ENCODE results near the gene STOML1. TPM values are rescaled to one million over a fixed set of nuclear protein-coding genes. Genes with fewer than 3 reads are reported as not detected.

Gene STOML1
- total RNA-seq, 1 donor from 2014 or later: 10.6 TPM

DNA sequence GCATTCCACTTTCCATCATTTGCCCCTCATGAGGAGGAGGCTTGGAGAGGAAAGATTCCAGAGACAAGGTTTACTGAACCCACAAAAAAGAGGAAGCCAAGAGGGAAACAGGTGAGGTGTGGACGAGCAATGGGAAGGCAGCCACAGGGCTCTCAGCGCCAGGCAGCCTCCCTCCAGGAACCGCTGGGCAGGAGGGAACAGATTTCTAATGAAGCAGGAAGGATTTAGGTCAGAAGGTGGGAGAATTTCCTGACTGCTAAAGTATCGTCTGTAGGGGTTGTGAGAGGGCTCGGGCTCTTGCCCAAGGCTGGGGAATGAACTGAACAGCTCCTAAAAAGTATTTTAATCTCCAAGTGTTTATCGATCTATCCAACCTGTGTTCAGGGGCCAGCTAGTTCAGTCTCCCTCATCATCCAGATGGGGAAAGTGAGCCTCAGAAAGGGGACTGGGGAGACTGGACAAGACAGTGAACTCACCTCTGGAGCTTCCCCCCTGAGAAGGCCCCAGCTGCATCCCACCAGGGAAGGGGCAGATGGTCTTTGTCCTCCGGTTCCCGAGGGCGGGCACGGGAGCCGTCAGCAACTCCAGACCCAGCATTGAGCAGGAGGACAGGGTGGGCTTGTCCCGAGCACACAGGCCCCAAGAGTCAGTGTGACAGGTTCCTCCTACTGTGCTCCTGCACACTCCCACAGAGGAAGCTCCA, 55.4 kb downstream of the STOML1 start:
- ATAC-seq (ENCODE audit: low read depth) (no peak), DNase-seq (no peak)
- Mint-ChIP-seq H3K4me3 (no peak overlapping the region), H3K27ac (no peak overlapping the region), H3K9me3 (no peaks in the 10 kb centered on the region), H3K4me1 (peaks cover under 1% of the 10 kb centered on the region), H3K27me3 (peaks cover 6% of the 10 kb centered on the region), H3K36me3 (ENCODE audit: low read depth) (no peaks in the 10 kb centered on the region)
- ChIA-PET CTCF (interaction anchor here (0.9 kb wide), 1 partner anchor 13 kb away, joined by 3 read pairs; no protein-coding TSS in a partner anchor), POLR2A (no interaction called here)
- intact Hi-C loops (cut with micrococcal nuclease): no loop called here
- TF ChIP-seq, protein P1, sequence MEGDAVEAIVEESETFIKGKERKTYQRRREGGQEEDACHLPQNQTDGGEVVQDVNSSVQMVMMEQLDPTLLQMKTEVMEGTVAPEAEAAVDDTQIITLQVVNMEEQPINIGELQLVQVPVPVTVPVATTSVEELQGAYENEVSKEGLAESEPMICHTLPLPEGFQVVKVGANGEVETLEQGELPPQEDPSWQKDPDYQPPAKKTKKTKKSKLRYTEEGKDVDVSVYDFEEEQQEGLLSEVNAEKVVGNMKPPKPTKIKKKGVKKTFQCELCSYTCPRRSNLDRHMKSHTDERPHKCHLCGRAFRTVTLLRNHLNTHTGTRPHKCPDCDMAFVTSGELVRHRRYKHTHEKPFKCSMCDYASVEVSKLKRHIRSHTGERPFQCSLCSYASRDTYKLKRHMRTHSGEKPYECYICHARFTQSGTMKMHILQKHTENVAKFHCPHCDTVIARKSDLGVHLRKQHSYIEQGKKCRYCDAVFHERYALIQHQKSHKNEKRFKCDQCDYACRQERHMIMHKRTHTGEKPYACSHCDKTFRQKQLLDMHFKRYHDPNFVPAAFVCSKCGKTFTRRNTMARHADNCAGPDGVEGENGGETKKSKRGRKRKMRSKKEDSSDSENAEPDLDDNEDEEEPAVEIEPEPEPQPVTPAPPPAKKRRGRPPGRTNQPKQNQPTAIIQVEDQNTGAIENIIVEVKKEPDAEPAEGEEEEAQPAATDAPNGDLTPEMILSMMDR (IDR thresholded peaks at IDR 0.05): no peak

DNA sequence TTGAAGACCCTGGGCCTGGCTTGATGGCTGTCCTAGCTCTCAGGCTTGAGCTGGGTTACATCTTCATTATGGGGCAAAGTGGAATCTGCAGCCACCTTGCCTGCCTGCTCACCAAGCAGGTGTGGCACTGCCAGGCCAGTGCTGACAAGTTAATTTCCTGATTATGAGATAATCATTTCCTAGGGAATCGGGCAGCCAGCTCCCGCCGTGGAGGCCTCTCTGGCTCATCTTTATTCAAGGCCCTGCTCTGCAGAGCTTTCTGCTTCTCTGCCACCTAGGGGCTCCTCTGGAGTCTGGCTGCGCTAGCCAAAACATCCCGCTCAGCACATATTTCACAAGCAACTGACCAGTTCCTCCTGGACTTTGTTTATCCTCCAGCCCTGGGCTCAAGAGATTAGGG, 55.9 kb downstream of the STOML1 start:
- H3K9me3 Mint-ChIP-seq: no peaks in the 10 kb centered on the region
- no peaks in the 10 kb centered on the region for H3K4me1 Mint-ChIP-seq
- H3K4me3 Mint-ChIP-seq: no peak overlapping the region
- TF ChIP-seq, protein P1 (IDR thresholded peaks at IDR 0.05): no peak
- ATAC-seq (ENCODE audit: low read depth) (no peak), DNase-seq (no peak)
- POLR2A ChIA-PET: no interaction called here
- no peaks in the 10 kb centered on the region for H3K36me3 Mint-ChIP-seq (ENCODE audit: low read depth)
- intact Hi-C loops (cut with micrococcal nuclease): no loop called here
- CTCF ChIA-PET: interaction anchor here (0.9 kb wide), 1 partner anchor 14 kb away, joined by 3 read pairs; no protein-coding TSS in a partner anchor
- H3K27me3 Mint-ChIP-seq: peaks cover 11% of the 10 kb centered on the region
- H3K27ac Mint-ChIP-seq: no peak overlapping the region

DNA sequence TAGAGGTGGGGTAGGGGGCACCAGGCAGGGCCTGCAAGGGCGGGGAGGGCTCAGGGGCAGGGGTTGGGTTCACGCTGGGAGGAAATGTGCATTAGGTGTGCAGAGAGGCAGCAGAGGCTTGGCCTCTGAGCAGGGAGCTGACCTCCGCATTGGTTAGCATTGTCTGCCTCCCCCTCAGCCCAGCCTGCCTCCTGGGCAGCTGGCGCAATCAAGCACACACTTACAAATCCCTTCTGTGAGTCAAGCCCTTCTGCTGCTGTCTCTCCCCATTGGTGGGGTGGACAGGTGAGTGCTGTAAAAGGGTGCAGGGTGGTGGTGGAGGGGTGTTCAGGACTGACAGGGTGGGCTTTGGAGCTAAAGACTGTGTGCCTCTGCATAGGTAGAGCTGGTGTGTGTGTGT, 56.5 kb downstream of the STOML1 start:
- intact Hi-C loops (cut with micrococcal nuclease): no loop called here
- H3K36me3 Mint-ChIP-seq (ENCODE audit: low read depth): no peaks in the 10 kb centered on the region
- no peaks in the 10 kb centered on the region for H3K4me1 Mint-ChIP-seq
- TF ChIP-seq, protein P1 (IDR thresholded peaks at IDR 0.05): no peak
- ChIA-PET POLR2A (no interaction called here), CTCF (interaction anchor here (0.9 kb wide), 1 partner anchor 14 kb away, joined by 3 read pairs; no protein-coding TSS in a partner anchor)
- no peak overlapping the region for H3K4me3 Mint-ChIP-seq
- DNase-seq (no peak), ATAC-seq (ENCODE audit: low read depth) (no peak)
- no peaks in the 10 kb centered on the region for H3K9me3 Mint-ChIP-seq
- H3K27ac Mint-ChIP-seq: no peak overlapping the region
- peaks cover 16% of the 10 kb centered on the region for H3K27me3 Mint-ChIP-seq

DNA sequence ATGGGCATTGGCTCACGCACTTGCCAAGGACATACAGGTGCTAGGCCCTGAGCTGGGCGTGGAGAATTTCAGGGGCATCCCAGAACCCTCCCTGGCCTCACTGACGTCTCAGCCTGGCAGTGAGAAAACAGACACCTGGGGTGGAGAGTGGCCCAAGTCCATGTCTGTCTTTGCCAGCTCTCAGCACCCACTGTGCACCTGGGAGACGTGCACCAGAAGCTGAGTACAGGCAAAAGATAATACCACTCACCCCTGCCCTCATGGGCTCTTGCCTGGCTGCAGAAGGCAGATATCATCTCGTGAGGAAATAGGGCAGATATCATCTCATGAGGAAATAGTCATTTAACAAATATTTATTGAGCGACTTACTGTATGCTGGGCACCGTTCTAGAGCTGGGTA, 57.8 kb downstream of the STOML1 start:
- no peaks in the 10 kb centered on the region for H3K4me1 Mint-ChIP-seq
- intact Hi-C loops (cut with micrococcal nuclease): no loop called here
- ChIA-PET POLR2A (no interaction called here), CTCF (no interaction called here)
- H3K36me3 Mint-ChIP-seq (ENCODE audit: low read depth): no peaks in the 10 kb centered on the region
- no peak overlapping the region for H3K4me3 Mint-ChIP-seq
- H3K27ac Mint-ChIP-seq: no peak overlapping the region
- DNase-seq: no peak
- ATAC-seq (ENCODE audit: low read depth): no peak
- H3K27me3 Mint-ChIP-seq: peaks cover 22% of the 10 kb centered on the region
- H3K9me3 Mint-ChIP-seq: no peaks in the 10 kb centered on the region
- TF ChIP-seq, protein P1 (IDR thresholded peaks at IDR 0.05): no peak

DNA sequence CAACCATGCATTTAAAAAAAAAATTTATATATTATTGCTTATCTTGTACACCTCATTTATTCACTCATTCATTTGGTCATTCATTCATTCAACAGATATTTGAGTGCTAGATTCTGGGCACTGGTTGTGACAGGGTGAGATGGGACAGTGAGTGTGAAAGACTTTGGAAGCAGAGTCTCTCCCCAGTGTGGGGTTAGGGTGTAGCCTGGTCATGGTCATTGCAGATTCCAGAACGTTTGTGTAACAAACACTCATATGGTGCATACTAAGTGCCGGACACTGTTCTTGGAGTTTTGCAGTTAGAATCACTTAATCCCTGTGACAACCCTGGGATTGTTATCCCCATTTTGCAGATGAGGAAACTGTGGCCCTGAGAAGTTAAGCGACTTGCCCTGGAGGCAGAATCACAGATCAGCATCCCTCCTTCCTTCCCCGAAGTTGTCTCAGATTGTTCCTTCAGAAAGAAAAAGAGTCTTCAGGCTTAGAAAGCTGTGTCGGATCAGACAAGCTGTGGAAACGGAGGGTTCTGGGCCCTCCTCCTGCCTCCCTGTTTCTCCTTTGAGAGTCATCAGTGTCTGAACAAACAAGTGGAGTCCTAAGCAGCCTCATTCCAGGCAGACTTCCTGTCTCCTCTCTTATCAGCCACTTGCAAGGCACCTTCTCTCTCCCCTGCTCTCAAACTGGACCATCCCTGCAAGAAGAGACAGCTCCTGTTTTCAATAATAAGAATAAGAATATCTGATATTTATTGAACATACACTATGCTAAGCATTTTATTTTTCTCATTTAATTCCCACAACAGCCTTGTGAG, 59.5 kb downstream of the STOML1 start:
- no peak overlapping the region for H3K4me3 Mint-ChIP-seq
- DNase-seq (no peak), ATAC-seq (ENCODE audit: low read depth) (no peak)
- peaks cover 30% of the 10 kb centered on the region for H3K27me3 Mint-ChIP-seq
- TF ChIP-seq, protein P1 (IDR thresholded peaks at IDR 0.05): no peak
- POLR2A ChIA-PET: no interaction called here
- peaks cover 5% of the 10 kb centered on the region for H3K4me1 Mint-ChIP-seq
- H3K9me3 Mint-ChIP-seq: no peaks in the 10 kb centered on the region
- no peaks in the 10 kb centered on the region for H3K36me3 Mint-ChIP-seq (ENCODE audit: low read depth)
- H3K27ac Mint-ChIP-seq: no peak overlapping the region
- intact Hi-C loops (cut with micrococcal nuclease): no loop called here
- CTCF ChIA-PET: interaction anchor here (1.5 kb wide), 1 partner anchor 11 kb away, joined by 3 read pairs; no protein-coding TSS in a partner anchor
